Upper lobe of left lung (tissue), 6 donors: Measurements from ENCODE around the gene ARHGAP26. TPM values are rescaled to one million over a fixed set of nuclear protein-coding genes. Genes with fewer than 3 reads are reported as not detected.

Experiments
- ATAC-seq, 2 donors: fragments of 200-7000 bp; cut with Tn5 transposase; one replicate each; pipeline ENCODE4 v1.9.1; 2022; ENCODE audit warnings: mild to moderate bottlenecking in 2 of 2, moderate library complexity in 2 of 2; ENCODE audit not compliant: low FRiP score in 2 of 2
- DNase-seq, 2 donors: peaks; one replicate each; pipeline ENCODE4 v3.0.0-alpha.2; 2019 to 2020
- H3K27ac ChIP-seq, 4 donors: fragments of 200-600 bp; sonication (generic); one replicate each; pipeline ENCODE4 v1.5.1; 2016 to 2019
- H3K27me3 ChIP-seq, 4 donors: fragments of 200-600 bp; sonication (generic); one replicate each; pipeline ENCODE4 v1.5.1; 2017 to 2019
- H3K36me3 ChIP-seq, 4 donors: fragments of 200-600 bp; sonication (generic); one replicate each; pipeline ENCODE4 v1.5.1; 2016 to 2019
- H3K4me1 ChIP-seq, 4 donors: fragments of 200-600 bp; sonication (generic); one replicate each; pipeline ENCODE4 v1.5.1; 2018 to 2019
- H3K4me3 ChIP-seq, 4 donors: fragments of 200-600 bp; sonication (generic); one replicate each; pipeline ENCODE4 v1.5.1; 2017 to 2019; ENCODE audit warnings: mild to moderate bottlenecking in 2 of 4, moderate library complexity in 1 of 4
- H3K9me3 ChIP-seq, 4 donors: fragments of 200-600 bp; sonication (generic); one replicate each; pipeline ENCODE4 v1.5.1; 2018 to 2019
- EP300 ChIP-seq, 4 donors: sonication (generic); formaldehyde crosslinking; IDR thresholded peaks; one replicate each; pipeline ENCODE4 v1.5.1; 2017; ENCODE audit warnings: antibody characterized with exemption in 4 of 4, control low read depth in 2 of 4
- POLR2A ChIP-seq, 4 donors: fragments of 450-650 bp; IDR thresholded peaks; one replicate each; pipeline ENCODE4 v1.5.1; 2016 to 2017; ENCODE audit warnings: antibody characterized with exemption in 4 of 4, mild to moderate bottlenecking in 2 of 4
- POLR2AphosphoS5 ChIP-seq, 2 donors: sonication (generic); formaldehyde crosslinking; IDR thresholded peaks; one replicate each; pipeline ENCODE4 v1.5.1; 2017; ENCODE audit warnings: antibody characterized with exemption in 2 of 2
- WGBS, 2 donors: methylation state at CpG; one replicate each; pipeline ENCODE4 v1.1.5; 2017 to 2018; 5-methylcytosine and 5-hydroxymethylcytosine counted together
- total RNA-seq, 6 donors: library from RNA; depleted of rRNA in 4 of 6; stranded (reverse); fragments of >200 nt in 4 of 6; gene quantifications; one replicate each; pipeline versions ENCODE4 v1.1.0 to v1.2.1, GENCODE V29; 2016 to 2021
- TF ChIP-seq, protein P1 (sequence below), 6 experiments: fragments of 450-650 bp in 4 of 6; fragments of 200-600 bp in 2 of 6; sonication (generic) in 2 of 6; IDR thresholded peaks; one replicate each; pipeline ENCODE4 v1.5.1; 2016 to 2019; ENCODE audit warnings: antibody characterized with exemption in 6 of 6
- donor health status: DM: no; HTN: no; CAD: no; lungs with moderate emphysema.
- donor health status: DM: no; HTN: yes; CAD: no; lungs with severe emphysema.

Gene ARHGAP26
- total RNA-seq, 6 donors from 2014 or later: 34.9 to 90.1 (median 38.9) TPM

- Histone ChIP-seq H3K4me3 (no peak overlapping the region), H3K4me1 (peaks cover 8 to 16% (median 12%) of the 10 kb centered on the region in 4 donors), H3K36me3 (no peaks in the 10 kb centered on the region), H3K9me3 (no peaks in the 10 kb centered on the region), H3K27me3 (no peaks in the 10 kb centered on the region), H3K27ac (no peak overlapping the region)
- no peak for DNase-seq
- TF ChIP-seq, protein P1, sequence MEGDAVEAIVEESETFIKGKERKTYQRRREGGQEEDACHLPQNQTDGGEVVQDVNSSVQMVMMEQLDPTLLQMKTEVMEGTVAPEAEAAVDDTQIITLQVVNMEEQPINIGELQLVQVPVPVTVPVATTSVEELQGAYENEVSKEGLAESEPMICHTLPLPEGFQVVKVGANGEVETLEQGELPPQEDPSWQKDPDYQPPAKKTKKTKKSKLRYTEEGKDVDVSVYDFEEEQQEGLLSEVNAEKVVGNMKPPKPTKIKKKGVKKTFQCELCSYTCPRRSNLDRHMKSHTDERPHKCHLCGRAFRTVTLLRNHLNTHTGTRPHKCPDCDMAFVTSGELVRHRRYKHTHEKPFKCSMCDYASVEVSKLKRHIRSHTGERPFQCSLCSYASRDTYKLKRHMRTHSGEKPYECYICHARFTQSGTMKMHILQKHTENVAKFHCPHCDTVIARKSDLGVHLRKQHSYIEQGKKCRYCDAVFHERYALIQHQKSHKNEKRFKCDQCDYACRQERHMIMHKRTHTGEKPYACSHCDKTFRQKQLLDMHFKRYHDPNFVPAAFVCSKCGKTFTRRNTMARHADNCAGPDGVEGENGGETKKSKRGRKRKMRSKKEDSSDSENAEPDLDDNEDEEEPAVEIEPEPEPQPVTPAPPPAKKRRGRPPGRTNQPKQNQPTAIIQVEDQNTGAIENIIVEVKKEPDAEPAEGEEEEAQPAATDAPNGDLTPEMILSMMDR (IDR thresholded peaks at IDR 0.05): no peak
- TF ChIP-seq POLR2A (IDR thresholded peaks at IDR 0.05) (no peak), EP300 (IDR thresholded peaks at IDR 0.05) (no peak), POLR2AphosphoS5 (IDR thresholded peaks at IDR 0.05) (no peak)
- ATAC-seq: no peak
- 82 to 83% methylated on average over 3 of the region's 3 CpGs for WGBS, 2 donors
Observed at GRCh38 chr5:143196601-143197259, 426.6 kb downstream of the ARHGAP26 start.

DNA sequence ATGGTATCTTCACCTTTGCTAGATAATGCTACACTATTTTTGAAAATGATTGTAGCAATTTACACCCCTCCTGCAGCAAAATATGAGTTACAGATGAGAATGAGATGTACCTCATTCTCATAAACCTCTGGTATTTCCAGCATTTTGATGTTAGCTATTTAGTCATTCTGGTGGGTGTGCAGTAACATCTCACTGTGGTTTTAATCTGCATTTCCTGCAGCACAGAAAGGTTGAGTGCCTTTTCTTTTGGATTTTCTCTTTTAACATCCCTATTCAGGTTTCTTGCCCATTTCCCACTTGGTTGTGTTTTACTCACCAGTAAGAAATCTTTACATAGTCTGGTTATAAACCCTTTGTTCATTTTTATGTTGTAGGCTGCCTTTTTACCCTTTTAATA is 427.1 kb downstream of the ARHGAP26 start:
- Histone ChIP-seq H3K4me1 (peaks cover 8 to 16% (median 12%) of the 10 kb centered on the region in 4 donors), H3K4me3 (no peak overlapping the region), H3K27ac (no peak overlapping the region), H3K36me3 (no peaks in the 10 kb centered on the region), H3K27me3 (no peaks in the 10 kb centered on the region), H3K9me3 (no peaks in the 10 kb centered on the region)
- ATAC-seq: no peak
- TF ChIP-seq POLR2AphosphoS5 (IDR thresholded peaks at IDR 0.05) (no peak), POLR2A (IDR thresholded peaks at IDR 0.05) (no peak), EP300 (IDR thresholded peaks at IDR 0.05) (no peak)
- TF ChIP-seq, protein P1 (IDR thresholded peaks at IDR 0.05): no peak
- no peak for DNase-seq

DNA sequence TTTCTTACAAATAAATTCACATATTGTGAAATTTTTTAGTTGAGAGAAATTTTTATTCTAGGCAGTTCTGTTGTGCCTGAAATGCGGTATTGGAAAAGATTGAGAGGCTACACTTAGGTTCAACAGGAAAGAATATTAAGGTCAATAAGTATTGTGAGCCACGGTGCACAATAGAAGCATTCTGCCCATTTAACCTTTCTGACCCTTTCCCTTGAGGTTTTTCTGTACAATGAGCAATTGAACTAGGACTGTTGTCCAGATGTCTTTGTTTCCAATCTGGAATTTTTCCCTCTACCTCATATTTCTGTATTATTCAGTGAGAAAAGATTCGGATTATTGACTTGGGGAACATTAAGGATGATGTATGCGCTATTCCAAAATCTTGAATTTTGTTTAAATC is 428.2 kb downstream of the ARHGAP26 start:
- DNase-seq (no peak), ATAC-seq (no peak)
- Histone ChIP-seq H3K27ac (no peak overlapping the region), H3K4me1 (peaks cover 8 to 16% (median 12%) of the 10 kb centered on the region in 4 donors), H3K4me3 (no peak overlapping the region), H3K27me3 (no peaks in the 10 kb centered on the region), H3K36me3 (no peaks in the 10 kb centered on the region), H3K9me3 (no peaks in the 10 kb centered on the region)
- no peak for TF ChIP-seq EP300 (IDR thresholded peaks at IDR 0.05)
- no peak for TF ChIP-seq POLR2A (IDR thresholded peaks at IDR 0.05)
- WGBS, 2 donors: 88 to 98% methylated on average over 4 of the region's 4 CpGs

- H3K27me3 ChIP-seq: no peaks in the 10 kb centered on the region
- H3K27ac ChIP-seq: no peak overlapping the region
- peaks cover 8 to 16% (median 12%) of the 10 kb centered on the region in 4 donors for H3K4me1 ChIP-seq
- H3K9me3 ChIP-seq: no peaks in the 10 kb centered on the region
- ATAC-seq (no peak), DNase-seq (no peak)
- no peak overlapping the region for H3K4me3 ChIP-seq
- WGBS, 2 donors: 94 to 100% methylated on average over 1 of the region's 1 CpG
- no peak for TF ChIP-seq POLR2A (IDR thresholded peaks at IDR 0.05)
- no peak for TF ChIP-seq EP300 (IDR thresholded peaks at IDR 0.05)
- TF ChIP-seq, protein P1 (IDR thresholded peaks at IDR 0.05): no peak
- no peaks in the 10 kb centered on the region for H3K36me3 ChIP-seq
Observed at GRCh38 chr5:143199161-143199560, 429.0 kb downstream of the ARHGAP26 start.

- Histone ChIP-seq H3K4me1 (peaks cover 8 to 12% (median 9%) of the 10 kb centered on the region in 4 donors), H3K4me3 (no peak overlapping the region), H3K27me3 (no peaks in the 10 kb centered on the region), H3K36me3 (no peaks in the 10 kb centered on the region), H3K9me3 (no peaks in the 10 kb centered on the region), H3K27ac (no peak overlapping the region)
- no peak for DNase-seq
- WGBS, 2 donors: 50 to 76% methylated on average over 2 of the region's 2 CpGs
- TF ChIP-seq POLR2AphosphoS5 (IDR thresholded peaks at IDR 0.05) (no peak), POLR2A (IDR thresholded peaks at IDR 0.05) (no peak)
- no peak for ATAC-seq
Observed at GRCh38 chr5:143199843-143200242, 429.7 kb downstream of the ARHGAP26 start.
